Stomach (tissue), 4 donors: ENCODE data around the gene TEAD1.

Experiments used
- CTCF ChIP-seq, 7 experiments: fragments of 450-650 bp in 4 of 7; fragments of 200-600 bp in 3 of 7; sonication (generic) in 3 of 7; IDR thresholded peaks; one replicate each; pipeline ENCODE4 v1.5.1; 2016 to 2019; ENCODE audit warnings: antibody characterized with exemption in 7 of 7, control low read depth in 2 of 7, mild to moderate bottlenecking in 1 of 7
- EP300 ChIP-seq: sonication (generic); formaldehyde crosslinking; IDR thresholded peaks from one replicate; pipeline ENCODE4 v1.6.1; 2017; ENCODE audit warnings: antibody characterized with exemption
- POLR2A ChIP-seq, 4 donors: fragments of 450-650 bp; IDR thresholded peaks; one replicate each; pipeline ENCODE4 v1.6.1; 2016; ENCODE audit warnings: antibody characterized with exemption in 4 of 4, control low read depth in 2 of 4, mild to moderate bottlenecking in 1 of 4, moderate library complexity in 1 of 4
- POLR2AphosphoS5 ChIP-seq, 3 donors: sonication (generic); formaldehyde crosslinking; IDR thresholded peaks; one replicate each; pipeline ENCODE4 v1.6.1; 2016; ENCODE audit warnings: antibody characterized with exemption in 3 of 3

GRCh38 chr11:12938590-12939247 is 264.5 kb downstream of the TEAD1 start:
- TF ChIP-seq POLR2A (IDR thresholded peaks at IDR 0.05) = no peak
- TF ChIP-seq CTCF (IDR thresholded peaks at IDR 0.05) = no peak
- TF ChIP-seq EP300 = no peak
- no peak for TF ChIP-seq POLR2AphosphoS5 (IDR thresholded peaks at IDR 0.05)
